HEK293 (cell line): ENCODE results near the gene RNF144A.

Experiments
- CTCF ChIP-seq: fragments of 450-650 bp; formaldehyde crosslinking; IDR thresholded peaks from 2 replicates; pipeline ENCODE4 v1.5.1; 2016; ENCODE audit warnings: missing biosample characterization, missing genetic modification characterization
- ELK4 ChIP-seq: IDR thresholded peaks from 2 replicates; pipeline ENCODE4 v1.6.1; 2011; ENCODE audit warnings: mild to moderate bottlenecking, low read depth, low read length, borderline replicate concordance
- GLI4 ChIP-seq: fragments of 450-650 bp; formaldehyde crosslinking; IDR thresholded peaks from 2 replicates; pipeline ENCODE4 v1.5.1; 2016; ENCODE audit warnings: missing biosample characterization, missing genetic modification characterization
- MZF1 ChIP-seq: fragments of 450-650 bp; formaldehyde crosslinking; IDR thresholded peaks from 2 replicates; pipeline ENCODE4 v1.5.1; 2017; ENCODE audit warnings: missing biosample characterization, missing genetic modification characterization, borderline replicate concordance
- PBX3 ChIP-seq: sonication (generic); formaldehyde crosslinking; IDR thresholded peaks from 2 replicates; pipeline ENCODE4 v1.8.1; 2022; ENCODE audit warnings: mild to moderate bottlenecking, moderate library complexity, missing genetic modification reagents
- TCF7L2 ChIP-seq: IDR thresholded peaks from 2 replicates; pipeline ENCODE4 v1.6.1; 2011; ENCODE audit warnings: low read depth, mild to moderate bottlenecking, inconsistent platforms, low read length, moderate library complexity, borderline replicate concordance
- ZBTB7A ChIP-seq: fragments of 450-650 bp; formaldehyde crosslinking; IDR thresholded peaks from 2 replicates; pipeline ENCODE4 v1.5.1; 2016; ENCODE audit warnings: low read depth, missing biosample characterization, missing genetic modification characterization
- ZFP41 ChIP-seq: fragments of 450-650 bp; formaldehyde crosslinking; IDR thresholded peaks from 2 replicates; pipeline ENCODE4 v1.5.1; 2016; ENCODE audit warnings: missing biosample characterization, missing genetic modification characterization, borderline replicate concordance
- ZNF146 ChIP-seq: fragments of 450-650 bp; formaldehyde crosslinking; IDR thresholded peaks from 2 replicates; pipeline ENCODE4 v1.5.1; 2016; ENCODE audit warnings: missing biosample characterization, missing genetic modification characterization
- ZNF416 ChIP-seq: fragments of 450-650 bp; formaldehyde crosslinking; IDR thresholded peaks from 2 replicates; pipeline ENCODE4 v1.5.1; 2016; ENCODE audit warnings: missing biosample characterization, missing genetic modification characterization
- ZNF704 ChIP-seq: fragments of 450-650 bp; formaldehyde crosslinking; IDR thresholded peaks from 2 replicates; pipeline ENCODE4 v1.5.1; 2016; ENCODE audit warnings: missing biosample characterization, missing genetic modification characterization

- TF ChIP-seq ZNF146 (no peak), ZNF416 (tag by site-specific recombination) (no peak), CTCF (tag by site-specific recombination) (no peak), PBX3 (CRISPR knock-in tag) (no peak), ZFP41 (tag by site-specific recombination) (no peak), MZF1 (tag by site-specific recombination) (no peak), ZNF704 (tag by site-specific recombination) (no peak), TCF7L2 (no peak), GLI4 (no peak), ZBTB7A (tag by site-specific recombination) (no peak), ELK4 (no peak)
Observed at GRCh38 chr2:6934345-6934744, 17.1 kb downstream of the RNF144A start.
